ENCODE data around the gene ADAMTS8. TPM values are rescaled to one million over a fixed set of nuclear protein-coding genes. Genes with fewer than 3 reads are reported as not detected.

Gene ADAMTS8
- total RNA-seq, 1 donor from 2014 or later, result 0.22 TPM

DNA sequence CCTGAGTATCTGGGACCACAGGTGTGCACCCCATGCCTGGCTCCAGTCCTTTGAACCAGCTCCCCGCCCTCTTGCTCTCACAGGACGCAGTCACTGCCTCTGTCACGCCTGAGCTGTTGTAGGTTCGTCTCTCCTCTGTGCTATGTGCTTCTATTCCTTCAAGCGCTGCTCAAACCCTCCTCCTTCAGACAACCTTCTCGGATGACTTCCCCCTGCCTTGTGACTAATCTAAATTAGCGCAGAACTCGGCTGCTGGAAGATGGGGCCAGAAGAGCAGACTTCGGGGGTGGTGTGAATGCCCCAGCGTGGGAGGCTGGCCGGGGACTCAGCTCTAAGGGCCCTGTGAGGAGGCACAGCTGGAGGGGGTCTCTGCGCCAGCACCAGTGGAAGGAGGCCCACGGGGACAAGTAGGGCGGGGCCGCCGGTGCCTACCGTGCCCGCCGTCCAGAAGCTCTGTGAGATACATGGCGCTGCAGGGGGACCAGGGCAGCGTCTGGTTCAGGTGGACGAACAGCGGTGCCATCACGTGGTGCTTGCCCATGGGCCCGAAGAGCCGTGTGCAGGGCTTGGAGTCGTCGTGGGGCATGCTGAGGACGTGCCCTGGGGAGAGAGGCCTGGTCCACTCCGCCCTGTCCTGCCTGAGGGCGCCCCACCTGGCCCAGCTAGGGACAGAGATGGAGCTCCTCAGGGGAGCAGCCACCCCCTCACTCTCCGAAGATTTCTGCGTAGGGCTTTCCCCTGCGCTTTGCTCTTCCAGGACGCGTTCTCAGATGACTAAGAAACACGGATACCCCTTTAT lies 12.5 kb downstream of the ADAMTS8 start:
- Mint-ChIP-seq H3K27ac (no peak overlapping the region), H3K36me3 (ENCODE audit: insufficient read depth) (no peaks in the 10 kb centered on the region), H3K9me3 (ENCODE audit: low read depth) (no peaks in the 10 kb centered on the region), H3K4me3 (ENCODE audit: low read depth) (no peak overlapping the region), H3K27me3 (peaks cover 44% of the 10 kb centered on the region), H3K4me1 (ENCODE audit: low read depth) (no peaks in the 10 kb centered on the region)
- TF ChIP-seq, protein P1, sequence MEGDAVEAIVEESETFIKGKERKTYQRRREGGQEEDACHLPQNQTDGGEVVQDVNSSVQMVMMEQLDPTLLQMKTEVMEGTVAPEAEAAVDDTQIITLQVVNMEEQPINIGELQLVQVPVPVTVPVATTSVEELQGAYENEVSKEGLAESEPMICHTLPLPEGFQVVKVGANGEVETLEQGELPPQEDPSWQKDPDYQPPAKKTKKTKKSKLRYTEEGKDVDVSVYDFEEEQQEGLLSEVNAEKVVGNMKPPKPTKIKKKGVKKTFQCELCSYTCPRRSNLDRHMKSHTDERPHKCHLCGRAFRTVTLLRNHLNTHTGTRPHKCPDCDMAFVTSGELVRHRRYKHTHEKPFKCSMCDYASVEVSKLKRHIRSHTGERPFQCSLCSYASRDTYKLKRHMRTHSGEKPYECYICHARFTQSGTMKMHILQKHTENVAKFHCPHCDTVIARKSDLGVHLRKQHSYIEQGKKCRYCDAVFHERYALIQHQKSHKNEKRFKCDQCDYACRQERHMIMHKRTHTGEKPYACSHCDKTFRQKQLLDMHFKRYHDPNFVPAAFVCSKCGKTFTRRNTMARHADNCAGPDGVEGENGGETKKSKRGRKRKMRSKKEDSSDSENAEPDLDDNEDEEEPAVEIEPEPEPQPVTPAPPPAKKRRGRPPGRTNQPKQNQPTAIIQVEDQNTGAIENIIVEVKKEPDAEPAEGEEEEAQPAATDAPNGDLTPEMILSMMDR (IDR thresholded peaks at IDR 0.05; ENCODE audit: unreplicated experiment), result no peak
- no peak for DNase-seq (ENCODE audit: low spot score, unreplicated experiment)

DNA sequence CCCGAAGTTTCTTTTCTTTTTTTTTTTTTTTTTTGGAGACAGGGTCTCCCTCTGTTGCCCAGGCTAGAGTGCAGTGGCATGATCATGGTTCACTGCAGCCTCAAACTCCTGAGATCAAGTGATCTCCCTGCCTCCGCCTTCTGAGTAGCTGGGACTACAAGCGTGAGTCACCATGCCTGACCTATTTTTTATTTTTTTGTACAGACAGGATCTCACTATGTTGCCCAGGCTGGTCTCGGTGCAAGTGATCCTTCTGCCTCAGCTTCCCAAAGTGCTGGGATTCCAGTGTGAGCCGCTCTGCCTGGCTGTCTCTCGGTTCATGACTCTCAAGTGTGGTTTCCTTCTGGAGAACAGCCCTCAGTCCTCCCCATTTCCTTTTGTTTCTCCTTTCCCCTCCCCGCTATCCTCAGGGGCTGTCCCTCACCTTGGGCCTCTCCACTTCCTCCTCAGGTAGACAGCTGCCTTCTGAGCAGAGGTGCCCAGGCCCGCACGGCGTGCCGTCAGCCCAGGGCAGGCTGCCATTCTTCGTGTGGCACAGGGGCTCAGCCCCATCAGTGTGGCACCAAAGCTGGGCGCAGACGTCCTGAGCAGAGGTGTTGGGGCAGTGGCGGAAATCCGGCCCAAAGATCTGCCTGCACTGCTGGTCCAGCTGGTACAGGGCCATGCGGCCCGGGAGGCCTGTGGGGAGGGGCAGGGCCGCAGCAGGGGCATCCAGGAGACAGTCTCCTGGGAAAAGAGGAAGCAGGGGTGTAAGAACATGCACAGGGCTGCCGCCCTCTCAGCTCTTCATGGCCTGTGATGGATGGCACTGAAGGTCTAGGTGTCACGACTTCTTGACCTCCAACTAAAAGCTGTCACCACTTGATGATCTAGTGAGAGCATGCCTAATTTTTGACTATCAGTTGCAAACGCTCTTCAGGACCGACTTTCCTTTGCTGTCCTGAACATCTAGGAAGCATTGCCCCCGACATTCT lies 14.0 kb downstream of the ADAMTS8 start:
- Mint-ChIP-seq H3K27ac (no peak overlapping the region), H3K4me1 (ENCODE audit: low read depth) (no peaks in the 10 kb centered on the region), H3K9me3 (ENCODE audit: low read depth) (no peaks in the 10 kb centered on the region), H3K4me3 (ENCODE audit: low read depth) (no peak overlapping the region), H3K27me3 (peaks cover 46% of the 10 kb centered on the region), H3K36me3 (ENCODE audit: insufficient read depth) (no peaks in the 10 kb centered on the region)
- DNase-seq (ENCODE audit: low spot score, unreplicated experiment), result no peak
- TF ChIP-seq, protein P1 (IDR thresholded peaks at IDR 0.05; ENCODE audit: unreplicated experiment), result no peak

DNA sequence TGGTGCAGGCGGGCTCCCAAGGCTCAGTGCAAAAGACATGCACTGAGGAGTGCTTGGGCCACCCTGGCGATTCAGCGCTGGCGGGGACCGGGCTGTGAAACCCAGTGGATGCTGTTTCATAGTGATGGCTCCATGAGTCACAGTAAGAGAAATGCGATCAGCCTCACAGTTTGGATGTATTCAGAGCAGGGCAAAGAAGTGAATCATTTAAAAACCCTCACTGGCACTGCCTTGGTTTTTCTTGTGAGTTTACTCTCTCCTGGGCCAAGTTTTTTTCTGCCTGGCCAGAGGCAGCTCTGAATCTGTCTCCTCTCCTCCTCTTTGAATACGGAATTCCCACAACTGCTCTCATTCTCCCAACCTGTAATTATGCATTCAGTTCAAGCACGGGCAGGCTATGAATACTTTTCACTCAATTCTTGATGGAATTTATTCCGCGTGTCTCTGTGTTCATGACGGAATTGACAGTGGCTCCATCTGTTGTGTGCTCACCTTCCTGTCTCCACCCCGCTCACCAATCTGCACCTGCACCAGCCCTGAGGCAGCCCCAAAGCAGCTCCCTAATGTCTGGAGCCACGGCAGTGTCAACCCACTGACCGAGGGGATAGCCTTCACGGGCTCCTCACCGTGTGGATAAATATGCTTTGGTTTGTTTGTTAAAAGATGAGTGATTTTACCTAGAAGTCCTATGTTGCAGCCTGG lies 14.9 kb downstream of the ADAMTS8 start:
- no peaks in the 10 kb centered on the region for H3K4me1 Mint-ChIP-seq (ENCODE audit: low read depth)
- TF ChIP-seq, protein P1 (IDR thresholded peaks at IDR 0.05; ENCODE audit: unreplicated experiment), result no peak
- H3K36me3 Mint-ChIP-seq (ENCODE audit: insufficient read depth), result no peaks in the 10 kb centered on the region
- no peak overlapping the region for H3K4me3 Mint-ChIP-seq (ENCODE audit: low read depth)
- DNase-seq (ENCODE audit: low spot score, unreplicated experiment), result no peak
- H3K27me3 Mint-ChIP-seq, result peaks cover 46% of the 10 kb centered on the region
- no peak overlapping the region for H3K27ac Mint-ChIP-seq
- no peaks in the 10 kb centered on the region for H3K9me3 Mint-ChIP-seq (ENCODE audit: low read depth)

DNA sequence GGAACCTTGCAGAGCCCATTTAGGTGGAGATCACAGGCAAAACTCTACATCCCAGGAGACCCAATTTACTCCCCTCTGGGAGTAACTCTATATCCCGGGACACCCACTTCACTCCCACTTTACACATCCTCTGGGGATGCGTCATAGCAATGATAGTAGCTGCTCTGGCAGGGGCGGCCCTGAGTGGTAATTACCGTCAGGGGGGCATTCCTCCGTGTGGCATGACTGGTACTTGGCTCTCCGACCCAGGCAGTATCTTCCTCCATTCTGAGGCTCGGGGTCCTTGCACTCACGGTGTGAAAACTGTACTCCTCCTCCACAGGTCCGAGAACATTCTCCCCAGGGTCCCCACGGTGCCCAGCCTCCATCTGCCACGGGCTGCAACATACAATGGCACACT lies 17.2 kb downstream of the ADAMTS8 start:
- Mint-ChIP-seq H3K36me3 (ENCODE audit: insufficient read depth) (no peaks in the 10 kb centered on the region), H3K4me1 (ENCODE audit: low read depth) (no peaks in the 10 kb centered on the region), H3K9me3 (ENCODE audit: low read depth) (no peaks in the 10 kb centered on the region), H3K27ac (no peak overlapping the region), H3K27me3 (peaks cover 46% of the 10 kb centered on the region), H3K4me3 (ENCODE audit: low read depth) (no peak overlapping the region)
- TF ChIP-seq, protein P1 (IDR thresholded peaks at IDR 0.05; ENCODE audit: unreplicated experiment), result no peak
- no peak for DNase-seq (ENCODE audit: low spot score, unreplicated experiment)
